HCT116 (cell line): ENCODE measurements around the gene LANCL3. TPM values are rescaled to one million over a fixed set of nuclear protein-coding genes. Genes with fewer than 3 reads are reported as not detected.
"Not testable (repeated sequence)": the region's sequence is repeated elsewhere in the genome, so short reads cannot be mapped to it uniquely, and the experiment has no call there.

ENCODE experiments used
- ATAC-seq: fragments of 200-7000 bp; cut with Tn5 transposase; 2 replicates; pipeline ENCODE4 v1.9.1; 2020; ENCODE audit warnings: mild to moderate bottlenecking, moderate library complexity
- BruUV-seq: library from RNA; stranded (reverse); fragments of 400-500 nt; replicated peaks from 2 replicates; lab custom pipeline; 2021; lab: Mats Ljungman, UMichigan
- CTCF ChIA-PET: fragments of 300-600 bp; sonication (Branson Sonifier 250); formaldehyde crosslinking; loops from one replicate; lab custom pipeline; 2021; ENCODE audit warnings: antibody characterized with exemption; lab: Charles Lee
- POLR2A ChIA-PET: fragments of 300-600, 350-600 bp; sonication (Branson Sonifier 250); formaldehyde crosslinking; loops from one replicate; lab custom pipeline; 2021; ENCODE audit warnings: antibody characterized with exemption; lab: Charles Lee
- RAD21 ChIA-PET, 2 experiments: fragments of 300-600 bp; sonication (Branson Sonifier 250); formaldehyde crosslinking; loops; one replicate each; lab custom pipeline; 2023; ENCODE audit warnings: low total read pairs in 2 of 2; ENCODE audit not compliant: uncharacterized antibody in 2 of 2, unreplicated experiment in 2 of 2, low non-redundant PET in 1 of 2; lab: Charles Lee
- DNase-seq: peaks from one replicate; pipeline ENCODE4 v3.0.0-alpha.2; 2010; ENCODE audit warnings: low read depth, low spot score
- H2AFZ ChIP-seq: fragments of 200-600 bp; shearing (Covaris generic), sonication (generic); 2 replicates; pipeline ENCODE4 v1.6.1; 2017; ENCODE audit warnings: low read depth, mixed run types, mixed read lengths, antibody characterized with exemption, low read length; ENCODE audit not compliant: poor library complexity, severe bottlenecking
- H3K27ac ChIP-seq: 2 replicates; pipeline ENCODE4 v1.5.1; 2012; ENCODE audit warnings: low read depth, low read length
- H3K27me3 ChIP-seq: fragments of 200-600 bp; sonication (generic); 2 replicates; pipeline ENCODE4 v1.6.1; 2016; ENCODE audit warnings: mixed run types, low read length, mixed read lengths; ENCODE audit not compliant: insufficient read depth
- H3K36me3 ChIP-seq, 2 experiments: fragments of 200-500 bp in 1 of 2; fragments of 200-600 bp in 1 of 2; sonication (Bioruptor generic) in 1 of 2; sonication (generic) in 1 of 2; 2 replicates each; pipeline versions ENCODE4 v1.5.1 to v1.6.1; 2014 to 2016; ENCODE audit warnings: low read length in 2 of 2, inconsistent platforms in 1 of 2, mixed read lengths in 1 of 2, mixed run types in 1 of 2; ENCODE audit not compliant: insufficient read depth in 2 of 2, control insufficient read depth in 1 of 2
- H3K4me1 ChIP-seq, 2 experiments: fragments of 200-600 bp in 1 of 2; sonication (generic) in 1 of 2; 2 replicates each; pipeline versions ENCODE4 v1.5.1 to v1.6.1; 2012 to 2017; ENCODE audit warnings: low read length in 2 of 2, inconsistent platforms in 1 of 2, mild to moderate bottlenecking in 1 of 2, mixed read lengths in 1 of 2, mixed run types in 1 of 2, moderate library complexity in 1 of 2; ENCODE audit not compliant: insufficient read depth in 2 of 2, control insufficient read depth in 1 of 2
- H3K4me2 ChIP-seq: fragments of 200-600 bp; sonication (generic); 2 replicates; pipeline ENCODE4 v1.6.1; 2017; ENCODE audit warnings: mixed run types, low read length, mixed read lengths
- H3K4me3 ChIP-seq, 2 experiments: fragments of 200-600 bp in 1 of 2; sonication (generic) in 1 of 2; replicated peaks in 1 of 2; 2 replicates each; pipeline ENCODE4 v1.5.1; 2011 to 2016; ENCODE audit warnings: low read length in 2 of 2, control low read depth in 1 of 2, low read depth in 1 of 2, mild to moderate bottlenecking in 1 of 2, mixed read lengths in 1 of 2, mixed run types in 1 of 2
- H3K79me2 ChIP-seq: fragments of 200-600 bp; sonication (generic); 2 replicates; pipeline ENCODE4 v1.6.1; 2017; ENCODE audit warnings: mild to moderate bottlenecking, mixed run types, low read length, moderate library complexity, mixed read lengths; ENCODE audit not compliant: insufficient read depth
- H3K9ac ChIP-seq: fragments of 200-600 bp; sonication (generic); 2 replicates; pipeline ENCODE4 v1.6.1; 2016; ENCODE audit warnings: low read length, mixed read lengths
- H3K9me2 ChIP-seq: fragments of 200-600 bp; sonication (generic), shearing (Covaris generic); 2 replicates; pipeline ENCODE4 v1.6.1; 2017; ENCODE audit warnings: mixed run types, mild to moderate bottlenecking, moderate library complexity; ENCODE audit not compliant: insufficient read depth
- H3K9me3 ChIP-seq, 2 experiments: fragments of 200-500 bp in 1 of 2; fragments of 200-600 bp in 1 of 2; sonication (Bioruptor generic) in 1 of 2; sonication (generic) in 1 of 2; 2 replicates each; pipeline ENCODE4 v1.6.1; 2014 to 2017; ENCODE audit warnings: low read length in 2 of 2, mixed read lengths in 2 of 2, inconsistent platforms in 1 of 2, low read depth in 1 of 2, mild to moderate bottlenecking in 1 of 2, mixed run types in 1 of 2, moderate library complexity in 1 of 2; ENCODE audit not compliant: control insufficient read depth in 1 of 2, insufficient read depth in 1 of 2
- H4K20me1 ChIP-seq: fragments of 200-600 bp; sonication (generic), shearing (Covaris generic); 2 replicates; pipeline ENCODE4 v1.6.1; 2017; ENCODE audit warnings: mixed run types, mild to moderate bottlenecking, moderate library complexity; ENCODE audit not compliant: insufficient read depth
- ATF3 ChIP-seq: IDR thresholded peaks from 2 replicates; pipeline ENCODE4 v1.6.1; 2012
- CTCF ChIP-seq, 3 experiments: fragments of 200-600 bp in 1 of 3; sonication (generic) in 1 of 3; IDR thresholded peaks in 2 of 3; conservative IDR thresholded peaks in 1 of 3; 2 replicates each; pipeline ENCODE4 v1.5.1; 2012 to 2017; ENCODE audit warnings: low read depth in 2 of 3, low read length in 2 of 3, antibody characterized with exemption in 1 of 3, borderline replicate concordance in 1 of 3, control low read depth in 1 of 3, mild to moderate bottlenecking in 1 of 3, mixed read lengths in 1 of 3, mixed run types in 1 of 3, moderate library complexity in 1 of 3; ENCODE audit not compliant: insufficient read depth in 1 of 3
- ELF1 ChIP-seq: IDR thresholded peaks from 2 replicates; pipeline ENCODE4 v1.6.1; 2012; ENCODE audit warnings: low read depth, borderline replicate concordance
- EZH2 ChIP-seq: fragments of 200-600 bp; sonication (generic); IDR thresholded peaks from 2 replicates; pipeline ENCODE4 v1.6.1; 2017; ENCODE audit warnings: antibody characterized with exemption, mixed run types
- MAX ChIP-seq: IDR thresholded peaks from 2 replicates; pipeline ENCODE4 v1.6.1; 2012
- POLR2AphosphoS5 ChIP-seq: IDR thresholded peaks from 2 replicates; pipeline ENCODE4 v1.6.1; 2011; ENCODE audit warnings: mild to moderate bottlenecking, low read depth, low read length, moderate library complexity
- TCF7L2 ChIP-seq: IDR thresholded peaks from 2 replicates; pipeline ENCODE4 v1.7.0; 2011; ENCODE audit warnings: borderline replicate concordance, inconsistent platforms; ENCODE audit not compliant: insufficient read depth, insufficient read length; ENCODE audit errors: extremely low read depth
- ZFX ChIP-seq: fragments of 450-650 bp; IDR thresholded peaks from 2 replicates; pipeline ENCODE4 v1.6.1; 2017
- intact Hi-C: fragments of 100-400 bp; cut with micrococcal nuclease; formaldehyde crosslinking; loops from 2 replicates; pipeline ENCODE4 v1.10.0; 2022
- total RNA-seq: library from RNA; stranded (reverse); gene quantifications from one replicate; pipeline ENCODE4 v1.2.1, GENCODE V29; 2021; ENCODE audit not compliant: unreplicated experiment

Gene LANCL3
- total RNA-seq, 1 experiment from 2014 or later = 2.4 TPM

- no peaks in the 10 kb centered on the region for H3K36me3 ChIP-seq
- no peaks in the 10 kb centered on the region for H3K79me2 ChIP-seq
- no peaks in the 10 kb centered on the region for H3K9me3 ChIP-seq
- DNase-seq (no peak), ATAC-seq (no peak)
- peaks cover 2 to 15% of the 10 kb centered on the region in 2 experiments; a peak in 3 of 4 replicates for H3K4me1 ChIP-seq
- no peak for TF ChIP-seq ELF1
- no peak for TF ChIP-seq POLR2AphosphoS5
- no peak for TF ChIP-seq ATF3
- no peak for TF ChIP-seq ZFX
- TF ChIP-seq MAX = no peak
- TF ChIP-seq TCF7L2 = no peak
- TF ChIP-seq CTCF (IDR thresholded peaks at IDR 0.05 in 2 of 3, conservative IDR thresholded peaks at IDR 0.05 in 1 of 3; ENCODE audit: borderline replicate concordance in 1 of 3, insufficient read depth in 1 of 3, low read depth in 2 of 3, low read length in 2 of 3) = peak in 2 of 3 experiments; percentile 15 to 33; a peak in 2 of 6 replicates
- TF ChIP-seq EZH2 = no peak
- POLR2A ChIA-PET = no interaction called here
- H3K9me2 ChIP-seq = no peaks in the 10 kb centered on the region
- H3K4me3 ChIP-seq = no peak overlapping the region
- RAD21 ChIA-PET = no interaction called here
- H2AFZ ChIP-seq = no peak overlapping the region
- no peaks in the 10 kb centered on the region for H4K20me1 ChIP-seq
- no TSS peak for BruUV-seq
- intact Hi-C loops = no loop called here
- H3K27me3 ChIP-seq = no peaks in the 10 kb centered on the region
- H3K27ac ChIP-seq = no peak overlapping the region
- no peak overlapping the region for H3K9ac ChIP-seq
- CTCF ChIA-PET = no interaction called here
- H3K4me2 ChIP-seq = no peak overlapping the region
These were observed 74.8 kb downstream of the LANCL3 start for GRCh38 chrX:37646254-37646653.

- POLR2A ChIA-PET, H3K79me2 ChIP-seq, H3K9me3 ChIP-seq, H3K36me3 ChIP-seq, ATAC-seq, BruUV-seq, H3K4me2 ChIP-seq, H3K4me1 ChIP-seq, H4K20me1 ChIP-seq, H3K9ac ChIP-seq, H3K9me2 ChIP-seq, intact Hi-C loops, H3K27me3 ChIP-seq, H3K4me3 ChIP-seq, CTCF ChIA-PET, RAD21 ChIA-PET, H2AFZ ChIP-seq, DNase-seq, H3K27ac ChIP-seq: not testable (repeated sequence)
These were observed 79.4 kb downstream of the LANCL3 start for GRCh38 chrX:37650879-37651278.
